PC-3 (cell line): ENCODE results near the gene CLPSL2. TPM values are rescaled to one million over a fixed set of nuclear protein-coding genes. Genes with fewer than 3 reads are reported as not detected.

Experiments
- ATAC-seq: fragments of 200-7000 bp; cut with Tn5 transposase; 2 replicates; pipeline ENCODE4 v1.9.1; 2020; ENCODE audit warnings: mild to moderate bottlenecking, moderate library complexity
- BruUV-seq: library from RNA; stranded (reverse); fragments of 400-500 nt; replicated peaks from 2 replicates; lab custom pipeline; 2021; lab: Mats Ljungman, UMichigan
- CTCF ChIA-PET: fragments of 300-600 bp; sonication (Branson Sonifier 250); formaldehyde crosslinking; loops from one replicate; lab custom pipeline; 2022; ENCODE audit warnings: antibody characterized with exemption; lab: Charles Lee
- POLR2A ChIA-PET: fragments of 300-600 bp; sonication (Branson Sonifier 250); formaldehyde crosslinking; loops from one replicate; lab custom pipeline; 2022; ENCODE audit warnings: antibody characterized with exemption; ENCODE audit not compliant: unreplicated experiment; lab: Charles Lee
- DNase-seq: peaks from one replicate; pipeline ENCODE4 v3.0.0-alpha.2; 2015
- H2AFZ ChIP-seq: fragments of 300-600 bp; sonication (generic); 2 replicates; pipeline ENCODE4 v1.6.0; 2016; ENCODE audit warnings: antibody characterized with exemption, low read length
- H3F3A ChIP-seq: fragments of 300-600 bp; sonication (generic); one replicate; pipeline ENCODE4 v1.6.0; 2017; ENCODE audit warnings: antibody characterized with exemption, low read length, control low read depth, mild to moderate bottlenecking; ENCODE audit not compliant: unreplicated experiment
- H3K27ac ChIP-seq: fragments of 300-600 bp; sonication (generic); 2 replicates; pipeline ENCODE4 v1.5.1; 2016; ENCODE audit warnings: mild to moderate bottlenecking, low read length
- H3K27me3 ChIP-seq: fragments of 300-600 bp; sonication (generic); 2 replicates; pipeline ENCODE4 v1.6.1; 2016; ENCODE audit warnings: low read length, mixed read lengths
- H3K36me3 ChIP-seq: fragments of 300-600 bp; sonication (generic); 2 replicates; pipeline ENCODE4 v1.6.1; 2016; ENCODE audit warnings: low read depth, mixed run types, low read length, mixed read lengths
- H3K4me1 ChIP-seq: fragments of 300-600 bp; sonication (generic); 2 replicates; pipeline ENCODE4 v1.5.1; 2016; ENCODE audit warnings: low read length; ENCODE audit not compliant: insufficient read depth
- H3K4me2 ChIP-seq: fragments of 300-600 bp; sonication (generic); 2 replicates; pipeline ENCODE4 v1.6.0; 2016; ENCODE audit warnings: low read length
- H3K4me3 ChIP-seq: fragments of 300-600 bp; sonication (generic); 2 replicates; pipeline ENCODE4 v1.5.1; 2016; ENCODE audit warnings: mild to moderate bottlenecking, low read length, mixed read lengths
- H3K79me2 ChIP-seq: fragments of 300-600 bp; sonication (generic); 2 replicates; pipeline ENCODE4 v1.6.1; 2017; ENCODE audit warnings: low read length, mixed read lengths
- H3K9ac ChIP-seq: fragments of 300-600 bp; sonication (generic); 2 replicates; pipeline ENCODE4 v1.6.0; 2016; ENCODE audit warnings: mild to moderate bottlenecking, low read length
- H3K9me2 ChIP-seq: fragments of 300-600 bp; sonication (generic); replicated peaks from 2 replicates; pipeline ENCODE4 v1.6.1; 2016; ENCODE audit warnings: mixed run types, low read length, mixed read lengths
- H3K9me3 ChIP-seq: fragments of 300-600 bp; sonication (generic); 2 replicates; pipeline ENCODE4 v1.6.1; 2016; ENCODE audit warnings: low read length, mixed read lengths
- H4K20me1 ChIP-seq: fragments of 300-600 bp; sonication (generic); 2 replicates; pipeline ENCODE4 v1.6.1; 2016; ENCODE audit warnings: low read length, mixed read lengths
- EZH2 ChIP-seq: fragments of 300-600 bp; sonication (generic); IDR thresholded peaks from one replicate; pipeline ENCODE4 v1.6.1; 2017; ENCODE audit warnings: antibody characterized with exemption, mild to moderate bottlenecking, low read length; ENCODE audit not compliant: unreplicated experiment
- EZH2phosphoT487 ChIP-seq: fragments of 300-600 bp; sonication (generic); IDR thresholded peaks from 2 replicates; pipeline ENCODE4 v1.6.1; 2018; ENCODE audit warnings: mild to moderate bottlenecking, antibody characterized with exemption, low read length, borderline replicate concordance
- intact Hi-C: fragments of 100-400 bp; cut with micrococcal nuclease; formaldehyde crosslinking; loops from 2 replicates; pipeline ENCODE4 v1.9.0; 2023
- total RNA-seq: library from RNA; depleted of rRNA; stranded (reverse); fragments of >200 nt; gene quantifications from 2 replicates; pipeline ENCODE4 v1.2.3, GENCODE V29; 2014
- TF ChIP-seq, protein P1 (sequence below): fragments of 300-600 bp; sonication (generic); conservative IDR thresholded peaks from 2 replicates; pipeline ENCODE4 v1.5.1; 2017; ENCODE audit warnings: antibody characterized with exemption, low read depth, mild to moderate bottlenecking, low read length

Gene CLPSL2
- total RNA-seq, 1 experiment from 2014 or later = not detected

DNA sequence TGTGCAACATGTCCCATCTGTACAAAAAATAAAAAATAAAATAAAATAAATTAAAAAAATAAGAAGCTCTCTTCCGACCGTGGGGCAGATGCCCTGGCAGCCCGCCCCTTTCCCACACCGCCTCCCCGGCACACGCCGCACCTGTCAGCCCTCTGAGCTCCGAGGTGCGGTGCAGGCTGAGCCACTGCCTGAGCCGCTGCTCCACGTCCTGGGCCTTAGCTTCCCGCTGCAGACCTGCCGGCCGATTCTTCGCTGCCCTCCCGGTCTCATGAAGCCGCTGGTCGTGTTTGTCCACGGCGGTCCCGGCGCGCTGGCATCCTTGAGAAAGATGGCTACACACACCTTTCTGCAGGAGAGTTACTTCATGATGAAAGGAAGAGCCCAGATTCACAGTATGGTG is 10.7 kb upstream of the CLPSL2 start:
- Histone ChIP-seq H3K4me2 (no peak overlapping the region), H3K79me2 (no peaks in the 10 kb centered on the region), H4K20me1 (no peaks in the 10 kb centered on the region), H3K4me3 (no peak overlapping the region), H2AFZ (no peak overlapping the region), H3K4me1 (no peaks in the 10 kb centered on the region), H3K9me2 (no peaks in the 10 kb centered on the region), H3K9ac (no peak overlapping the region), H3F3A (no peaks in the 10 kb centered on the region), H3K27me3 (peaks cover 28% of the 10 kb centered on the region), H3K9me3 (no peaks in the 10 kb centered on the region), H3K36me3 (no peaks in the 10 kb centered on the region), H3K27ac (no peak overlapping the region)
- ChIA-PET CTCF (no interaction called here), POLR2A (no interaction called here)
- ATAC-seq (no peak), DNase-seq (no peak)
- intact Hi-C loops = no loop called here
- BruUV-seq = no TSS peak
- TF ChIP-seq, protein P1, sequence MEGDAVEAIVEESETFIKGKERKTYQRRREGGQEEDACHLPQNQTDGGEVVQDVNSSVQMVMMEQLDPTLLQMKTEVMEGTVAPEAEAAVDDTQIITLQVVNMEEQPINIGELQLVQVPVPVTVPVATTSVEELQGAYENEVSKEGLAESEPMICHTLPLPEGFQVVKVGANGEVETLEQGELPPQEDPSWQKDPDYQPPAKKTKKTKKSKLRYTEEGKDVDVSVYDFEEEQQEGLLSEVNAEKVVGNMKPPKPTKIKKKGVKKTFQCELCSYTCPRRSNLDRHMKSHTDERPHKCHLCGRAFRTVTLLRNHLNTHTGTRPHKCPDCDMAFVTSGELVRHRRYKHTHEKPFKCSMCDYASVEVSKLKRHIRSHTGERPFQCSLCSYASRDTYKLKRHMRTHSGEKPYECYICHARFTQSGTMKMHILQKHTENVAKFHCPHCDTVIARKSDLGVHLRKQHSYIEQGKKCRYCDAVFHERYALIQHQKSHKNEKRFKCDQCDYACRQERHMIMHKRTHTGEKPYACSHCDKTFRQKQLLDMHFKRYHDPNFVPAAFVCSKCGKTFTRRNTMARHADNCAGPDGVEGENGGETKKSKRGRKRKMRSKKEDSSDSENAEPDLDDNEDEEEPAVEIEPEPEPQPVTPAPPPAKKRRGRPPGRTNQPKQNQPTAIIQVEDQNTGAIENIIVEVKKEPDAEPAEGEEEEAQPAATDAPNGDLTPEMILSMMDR = no peak
- TF ChIP-seq EZH2phosphoT487 = no peak
- TF ChIP-seq EZH2 = no peak

DNA sequence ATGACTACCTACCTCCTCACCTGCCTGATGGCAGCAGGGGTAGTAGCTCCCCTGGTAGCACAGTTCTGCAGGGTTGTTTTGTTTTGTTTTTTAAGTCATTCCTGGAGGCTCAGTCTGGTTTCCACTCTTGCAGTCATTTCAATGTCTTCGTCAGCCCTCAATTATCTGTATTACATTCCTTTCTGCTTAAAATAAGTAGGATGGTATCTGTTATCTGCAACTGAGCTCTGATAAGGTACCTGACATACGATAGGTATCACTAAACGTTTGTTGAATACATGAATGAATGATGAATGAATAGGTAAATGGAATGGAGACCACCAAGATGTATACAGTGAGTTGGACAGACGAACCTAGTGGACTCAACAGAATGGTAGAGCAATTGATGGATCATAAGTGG is 7.2 kb upstream of the CLPSL2 start:
- ATAC-seq = no peak

DNA sequence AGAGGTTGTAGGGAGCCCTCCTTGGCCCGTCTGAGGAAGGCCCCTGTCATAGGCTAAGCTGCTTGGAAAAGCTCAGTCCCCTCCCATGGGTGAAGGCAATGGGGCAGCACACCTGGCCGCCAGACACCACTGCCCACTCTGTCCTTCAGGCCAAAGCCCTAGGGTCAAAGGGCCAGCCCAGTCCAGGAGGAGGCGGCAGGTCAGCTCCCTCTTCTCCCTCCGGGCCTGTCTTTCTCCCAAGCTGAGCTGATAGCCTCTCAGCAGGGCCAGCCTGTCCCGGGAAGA is 5.1 kb upstream of the CLPSL2 start:
- H3K79me2 ChIP-seq = no peaks in the 10 kb centered on the region
- no peaks in the 10 kb centered on the region for H3K9me3 ChIP-seq
- H3K9ac ChIP-seq = no peak overlapping the region
- no peaks in the 10 kb centered on the region for H3K36me3 ChIP-seq
- ChIA-PET POLR2A (no interaction called here), CTCF (no interaction called here)
- ATAC-seq (no peak), DNase-seq (no peak)
- H3K9me2 ChIP-seq = no peaks in the 10 kb centered on the region
- TF ChIP-seq, protein P1 = no peak
- no peak for TF ChIP-seq EZH2phosphoT487
- TF ChIP-seq EZH2 = no peak
- no peaks in the 10 kb centered on the region for H4K20me1 ChIP-seq
- H2AFZ ChIP-seq = no peak overlapping the region
- H3K4me2 ChIP-seq = no peak overlapping the region
- no peaks in the 10 kb centered on the region for H3F3A ChIP-seq
- no peak overlapping the region for H3K4me3 ChIP-seq
- no peaks in the 10 kb centered on the region; the same call in 1 of the 2 replicates for H3K27me3 ChIP-seq
- no peaks in the 10 kb centered on the region for H3K4me1 ChIP-seq
- intact Hi-C loops = no loop called here
- H3K27ac ChIP-seq = no peak overlapping the region
- BruUV-seq = no TSS peak

More for the DNA sequence above, 7.2 kb upstream of the CLPSL2 start:
- ChIA-PET CTCF (no interaction called here), POLR2A (interaction anchor here (0.6 kb wide), 1 partner anchor 163 kb away, joined by 3 read pairs; no protein-coding TSS in a partner anchor)
- no TSS peak for BruUV-seq
- Histone ChIP-seq H3K27ac (no peak overlapping the region), H3K36me3 (no peaks in the 10 kb centered on the region), H3K9ac (no peak overlapping the region), H3K4me3 (no peak overlapping the region), H3F3A (no peaks in the 10 kb centered on the region), H3K9me2 (no peaks in the 10 kb centered on the region), H3K4me2 (no peak overlapping the region), H3K4me1 (no peaks in the 10 kb centered on the region), H3K27me3 (peaks cover 13% of the 10 kb centered on the region), H2AFZ (no peak overlapping the region), H3K79me2 (no peaks in the 10 kb centered on the region), H3K9me3 (no peaks in the 10 kb centered on the region), H4K20me1 (no peaks in the 10 kb centered on the region)
- no peak for DNase-seq
- no peak for TF ChIP-seq EZH2phosphoT487
- no peak for TF ChIP-seq EZH2
- TF ChIP-seq, protein P1 = no peak
- intact Hi-C loops = no loop called here
